Measurements from ENCODE around the gene DBN1. TPM values are rescaled to one million over a fixed set of nuclear protein-coding genes. Genes with fewer than 3 reads are reported as not detected.

Gene DBN1
- total RNA-seq, 1 experiment from 2014 or later = 29.7 TPM

Other genes starting within 250 kb of the DBN1 start
- 10.3 and 15.1 TPM in 2 replicates for gene RAB24, start 169.9 kb downstream of the DBN1 start, total RNA-seq (2014; rRNA removed; shearing (Covaris generic))
- 256 and 386 TPM in 2 replicates for gene PRELID1, start 169.8 kb downstream of the DBN1 start, total RNA-seq (2014; rRNA removed; shearing (Covaris generic))
- 50.6 and 72.9 TPM in 2 replicates for gene MXD3, start 161.7 kb downstream of the DBN1 start, total RNA-seq (2014; rRNA removed; shearing (Covaris generic))
- gene LMAN2, start 122.0 kb downstream of the DBN1 start, total RNA-seq (2014; rRNA removed; shearing (Covaris generic)) = 273 and 306 TPM in 2 replicates
- gene RGS14, start 115.7 kb downstream of the DBN1 start, total RNA-seq (2014; rRNA removed; shearing (Covaris generic)) = 4.6 and 10.2 TPM in 2 replicates
- gene SLC34A1, start 89.2 kb downstream of the DBN1 start, total RNA-seq (2014; rRNA removed; shearing (Covaris generic)) = not detected in 2 replicates
- gene PFN3, start 73.0 kb downstream of the DBN1 start, total RNA-seq (2014; rRNA removed; shearing (Covaris generic)) = not detected in 2 replicates
- gene F12, start 64.1 kb downstream of the DBN1 start, total RNA-seq (2014; rRNA removed; shearing (Covaris generic)) = 0.12 and 0.59 TPM in 2 replicates
- gene GRK6, start 47.0 kb downstream of the DBN1 start, total RNA-seq (2014; rRNA removed; shearing (Covaris generic)) = 26.9 and 27.4 TPM in 2 replicates
- gene PRR7, start 26.8 kb downstream of the DBN1 start, total RNA-seq (2014; rRNA removed; shearing (Covaris generic)) = 13.9 and 20.8 TPM in 2 replicates
- gene PDLIM7, start 24.0 kb upstream of the DBN1 start, total RNA-seq (2014; rRNA removed; shearing (Covaris generic)) = 88.4 and 93.8 TPM in 2 replicates
- 0.49 TPM in 1 of 2 replicates, not detected in the other for gene DOK3, start 36.2 kb upstream of the DBN1 start, total RNA-seq (2014; rRNA removed; shearing (Covaris generic))
- 74.2 and 87.6 TPM in 2 replicates for gene DDX41, start 43.3 kb upstream of the DBN1 start, total RNA-seq (2014; rRNA removed; shearing (Covaris generic))
- gene FAM193B, start 80.9 kb upstream of the DBN1 start, total RNA-seq (2014; rRNA removed; shearing (Covaris generic)) = 11.6 and 11.8 TPM in 2 replicates
- gene TMED9, start 118.6 kb upstream of the DBN1 start, total RNA-seq (2014; rRNA removed; shearing (Covaris generic)) = 62.2 and 104 TPM in 2 replicates
- gene B4GALT7, start 126.5 kb upstream of the DBN1 start, total RNA-seq (2014; rRNA removed; shearing (Covaris generic)) = 12.6 and 17.7 TPM in 2 replicates